ENCODE data around the gene TRABD2B.

Gene TRABD2B

DNA sequence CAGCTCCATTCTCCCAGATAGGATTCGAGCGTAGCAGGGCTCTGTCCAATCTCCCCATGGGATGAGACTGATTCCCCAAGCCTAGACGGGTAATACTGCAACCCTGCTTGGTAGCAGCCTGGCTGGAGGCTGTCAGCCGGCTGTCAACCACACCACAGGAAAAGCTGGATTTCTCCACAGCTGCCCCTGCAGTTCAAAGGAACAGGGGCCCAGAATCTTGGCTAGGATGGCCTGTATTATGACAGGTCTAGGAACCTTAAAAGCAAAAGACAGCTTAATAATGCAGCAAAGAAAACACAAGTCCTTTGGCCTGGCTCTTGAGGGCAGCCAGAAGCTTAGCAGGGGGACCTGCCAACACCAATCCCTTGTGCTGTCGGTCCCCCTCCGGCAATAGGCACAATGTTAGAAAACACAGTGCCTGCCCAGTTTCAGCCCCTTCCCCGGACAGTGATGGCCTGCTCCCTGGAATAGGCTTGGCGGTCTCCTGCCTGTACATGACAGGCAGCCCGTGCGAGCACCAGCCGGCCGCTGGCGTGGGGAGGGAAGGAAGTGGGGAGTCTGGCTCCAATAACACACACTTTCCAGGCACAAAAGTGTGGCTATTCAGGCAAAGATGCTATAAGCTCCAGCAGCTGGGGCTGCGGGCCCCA lies 90.5 kb downstream of the TRABD2B start:
- H2BK5ac ChIP-seq (ENCODE audit: low read length): no peak overlapping the region
- H3K36me3 ChIP-seq (replicated peaks in 1 of 2; ENCODE audit: control insufficient read depth in 2 of 2, insufficient read depth in 2 of 2, low read length in 2 of 2): no peaks in the 10 kb centered on the region
- no peak overlapping the region for H3K23ac ChIP-seq (ENCODE audit: low read depth, low read length, poor library complexity)
- DNase-seq (ENCODE audit: low spot score): no peak
- no peak overlapping the region for H4K8ac ChIP-seq (ENCODE audit: low read depth, low read length)
- H3K27ac ChIP-seq (replicated peaks; ENCODE audit: low read length): no peak overlapping the region
- no peak overlapping the region for H2AK5ac ChIP-seq (ENCODE audit: low read depth, low read length)
- H3K9ac ChIP-seq (ENCODE audit: low read depth, low read length, poor library complexity): no peak overlapping the region
- H3K14ac ChIP-seq (ENCODE audit: low read length): peak overlapping the region; percentile 73
- peak overlapping the region; percentile 67 for H3K18ac ChIP-seq (ENCODE audit: low read length)
- H2BK12ac ChIP-seq (ENCODE audit: low read length): no peak overlapping the region
- no peak overlapping the region for H2BK15ac ChIP-seq (ENCODE audit: low read length)
- H3K79me1 ChIP-seq (ENCODE audit: low read depth, low read length): no peaks in the 10 kb centered on the region
- no peak overlapping the region for H3K4me3 ChIP-seq (ENCODE audit: low read length in 2 of 2)
- H3K4me1 ChIP-seq (ENCODE audit: control insufficient read depth in 2 of 2, insufficient read depth in 1 of 2, low read depth in 1 of 2, low read length in 2 of 2): peaks cover 0 to 9% of the 10 kb centered on the region in 2 donors
- no CpG with 5 or more reads among the region's 14 CpGs for WGBS, 2 donors (ENCODE audit: extremely low coverage in 2 of 2, insufficient read length in 2 of 2, insufficient replicate concordance in 1 of 2)
- H3K4me2 ChIP-seq (ENCODE audit: insufficient read depth, low read length, poor library complexity, severe bottlenecking): no peak overlapping the region
- no peak overlapping the region for H2BK120ac ChIP-seq (ENCODE audit: low read depth, low read length)
- H3K27me3 ChIP-seq (ENCODE audit: control insufficient read depth in 3 of 3, insufficient read depth in 3 of 3, low read depth in 1 of 3, low read length in 3 of 3): peaks cover 0 to 33% (median 0%) of the 10 kb centered on the region in 3 experiments
- no peak overlapping the region for H2AFZ ChIP-seq (ENCODE audit: low read length)
- H3K9me3 ChIP-seq (replicated peaks in 1 of 2; ENCODE audit: control insufficient read depth in 2 of 2, insufficient read depth in 1 of 2, low read depth in 1 of 2, low read length in 2 of 2): no peaks in the 10 kb centered on the region
- no peak overlapping the region for H3K4ac ChIP-seq (ENCODE audit: low read length)
- no peak overlapping the region for H4K91ac ChIP-seq (ENCODE audit: low read depth, low read length, poor library complexity)

DNA sequence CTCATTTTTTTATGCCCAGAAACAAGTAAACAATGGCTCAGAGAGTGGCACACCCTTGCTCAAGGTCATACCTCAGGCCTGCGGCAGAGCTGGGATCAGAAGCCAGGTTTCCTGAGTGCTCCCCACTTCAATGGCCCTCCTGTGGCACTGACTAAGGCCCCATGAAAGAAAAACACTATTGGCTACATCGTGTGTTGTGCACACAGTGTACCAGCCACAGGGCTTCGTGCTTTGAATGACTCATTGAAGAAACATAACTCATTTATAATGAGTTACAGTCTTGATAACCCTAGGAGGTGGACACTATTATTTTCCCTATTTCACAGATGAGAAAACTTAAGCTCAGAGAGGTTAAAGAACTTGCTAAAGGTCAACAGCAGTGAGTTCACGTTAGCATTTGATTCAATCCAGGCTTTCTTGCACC lies 91.2 kb downstream of the TRABD2B start:
- Histone ChIP-seq H2BK12ac (ENCODE audit: low read length) (no peak overlapping the region), H3K23ac (ENCODE audit: low read depth, low read length, poor library complexity) (no peak overlapping the region), H3K27me3 (ENCODE audit: control insufficient read depth in 3 of 3, insufficient read depth in 3 of 3, low read depth in 1 of 3, low read length in 3 of 3) (peaks cover 0 to 33% (median 0%) of the 10 kb centered on the region in 3 experiments), H4K91ac (ENCODE audit: low read depth, low read length, poor library complexity) (no peak overlapping the region), H2AK5ac (ENCODE audit: low read depth, low read length) (no peak overlapping the region), H3K9ac (ENCODE audit: low read depth, low read length, poor library complexity) (no peak overlapping the region), H2AFZ (ENCODE audit: low read length) (no peak overlapping the region), H2BK120ac (ENCODE audit: low read depth, low read length) (no peak overlapping the region), H3K14ac (ENCODE audit: low read length) (no peak overlapping the region), H3K4ac (ENCODE audit: low read length) (no peak overlapping the region), H3K79me1 (ENCODE audit: low read depth, low read length) (no peaks in the 10 kb centered on the region), H3K4me2 (ENCODE audit: insufficient read depth, low read length, poor library complexity, severe bottlenecking) (no peak overlapping the region), H3K9me3 (replicated peaks in 1 of 2; ENCODE audit: control insufficient read depth in 2 of 2, insufficient read depth in 1 of 2, low read depth in 1 of 2, low read length in 2 of 2) (no peaks in the 10 kb centered on the region), H3K4me3 (ENCODE audit: low read length in 2 of 2) (no peak overlapping the region), H2BK15ac (ENCODE audit: low read length) (no peak overlapping the region), H3K27ac (replicated peaks; ENCODE audit: low read length) (no peak overlapping the region), H3K18ac (ENCODE audit: low read length) (no peak overlapping the region), H2BK5ac (ENCODE audit: low read length) (no peak overlapping the region), H3K4me1 (ENCODE audit: control insufficient read depth in 2 of 2, insufficient read depth in 1 of 2, low read depth in 1 of 2, low read length in 2 of 2) (peaks cover 0 to 5% of the 10 kb centered on the region in 2 donors), H4K8ac (ENCODE audit: low read depth, low read length) (no peak overlapping the region), H3K36me3 (replicated peaks in 1 of 2; ENCODE audit: control insufficient read depth in 2 of 2, insufficient read depth in 2 of 2, low read length in 2 of 2) (no peaks in the 10 kb centered on the region)
- WGBS, 2 donors (ENCODE audit: extremely low coverage in 2 of 2, insufficient read length in 2 of 2, insufficient replicate concordance in 1 of 2): no CpG with 5 or more reads among the region's 4 CpGs
- no peak for DNase-seq (ENCODE audit: low spot score)

DNA sequence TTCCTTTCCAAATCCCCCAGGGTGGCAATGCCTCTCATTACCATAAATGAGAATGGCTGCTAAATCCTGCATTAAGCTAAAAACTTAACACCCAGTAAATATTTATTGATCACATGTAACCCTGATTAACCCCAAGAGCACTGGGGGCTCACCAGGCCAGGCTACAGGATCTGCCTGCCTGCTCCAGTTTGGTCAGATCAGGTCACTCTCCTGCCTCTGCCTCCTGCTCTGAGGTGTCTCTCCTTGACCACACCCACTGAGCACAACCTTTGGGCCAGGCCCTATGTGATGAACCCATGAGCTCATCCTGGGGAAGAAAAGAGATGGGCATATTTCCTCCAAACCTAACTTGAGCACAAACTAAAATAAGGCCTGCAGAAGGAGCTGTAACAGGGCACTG lies 93.5 kb downstream of the TRABD2B start:
- no peak overlapping the region for H2AFZ ChIP-seq (ENCODE audit: low read length)
- no peak overlapping the region for H3K14ac ChIP-seq (ENCODE audit: low read length)
- H3K4me3 ChIP-seq (ENCODE audit: low read length in 2 of 2): no peak overlapping the region
- H3K9ac ChIP-seq (ENCODE audit: low read depth, low read length, poor library complexity): no peak overlapping the region
- no peak overlapping the region for H4K8ac ChIP-seq (ENCODE audit: low read depth, low read length)
- H2BK15ac ChIP-seq (ENCODE audit: low read length): no peak overlapping the region
- H3K9me3 ChIP-seq (replicated peaks in 1 of 2; ENCODE audit: control insufficient read depth in 2 of 2, insufficient read depth in 1 of 2, low read depth in 1 of 2, low read length in 2 of 2): no peaks in the 10 kb centered on the region
- H3K4me2 ChIP-seq (ENCODE audit: insufficient read depth, low read length, poor library complexity, severe bottlenecking): no peak overlapping the region
- no peak overlapping the region for H2AK5ac ChIP-seq (ENCODE audit: low read depth, low read length)
- H2BK120ac ChIP-seq (ENCODE audit: low read depth, low read length): no peak overlapping the region
- no peak overlapping the region for H4K91ac ChIP-seq (ENCODE audit: low read depth, low read length, poor library complexity)
- no peaks in the 10 kb centered on the region for H3K79me1 ChIP-seq (ENCODE audit: low read depth, low read length)
- peaks cover 0 to 33% (median 0%) of the 10 kb centered on the region in 3 experiments for H3K27me3 ChIP-seq (ENCODE audit: control insufficient read depth in 3 of 3, insufficient read depth in 3 of 3, low read depth in 1 of 3, low read length in 3 of 3)
- no peaks in the 10 kb centered on the region for H3K36me3 ChIP-seq (replicated peaks in 1 of 2; ENCODE audit: control insufficient read depth in 2 of 2, insufficient read depth in 2 of 2, low read length in 2 of 2)
- H3K4me1 ChIP-seq (ENCODE audit: control insufficient read depth in 2 of 2, insufficient read depth in 1 of 2, low read depth in 1 of 2, low read length in 2 of 2): peaks cover 0 to 4% of the 10 kb centered on the region in 2 donors
- no peak overlapping the region for H2BK12ac ChIP-seq (ENCODE audit: low read length)
- H3K23ac ChIP-seq (ENCODE audit: low read depth, low read length, poor library complexity): no peak overlapping the region
- DNase-seq (ENCODE audit: low spot score): no peak
- no peak overlapping the region for H3K27ac ChIP-seq (replicated peaks; ENCODE audit: low read length)
- H3K4ac ChIP-seq (ENCODE audit: low read length): no peak overlapping the region
- no peak overlapping the region for H3K18ac ChIP-seq (ENCODE audit: low read length)
- no peak overlapping the region for H2BK5ac ChIP-seq (ENCODE audit: low read length)

DNA sequence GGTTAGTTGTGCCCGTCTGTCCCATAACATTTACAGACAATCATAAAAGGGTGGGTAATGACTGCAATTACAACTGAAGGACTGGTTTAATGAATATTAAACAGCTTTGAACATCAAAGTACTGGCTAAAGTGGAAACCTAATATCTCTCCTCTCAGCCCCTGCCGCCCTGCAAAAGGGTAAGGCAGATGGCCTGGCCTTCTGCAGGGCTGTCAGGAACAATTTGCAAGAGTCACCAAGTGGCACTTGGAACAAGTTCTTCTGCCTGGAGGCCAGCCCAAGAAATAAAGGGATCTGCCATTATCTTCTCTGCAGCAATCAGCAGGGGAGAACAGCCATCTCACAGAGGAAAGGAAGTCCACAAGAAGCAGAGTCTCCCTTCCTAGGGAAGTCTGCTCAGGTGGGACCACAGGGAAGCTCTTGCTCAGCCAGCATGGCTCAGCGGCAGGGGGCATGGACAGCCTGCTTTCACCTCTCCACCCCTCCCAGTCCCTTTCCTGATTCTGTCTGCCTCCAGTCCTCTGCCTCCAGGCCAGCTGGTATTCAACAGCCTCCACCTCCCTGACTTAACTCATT lies 96.1 kb downstream of the TRABD2B start:
- H3K36me3 ChIP-seq (replicated peaks in 1 of 2; ENCODE audit: control insufficient read depth in 2 of 2, insufficient read depth in 2 of 2, low read length in 2 of 2): no peaks in the 10 kb centered on the region
- no peak overlapping the region for H2AFZ ChIP-seq (ENCODE audit: low read length)
- no CpG with 5 or more reads among the region's 3 CpGs for WGBS, 2 donors (ENCODE audit: extremely low coverage in 2 of 2, insufficient read length in 2 of 2, insufficient replicate concordance in 1 of 2)
- H4K91ac ChIP-seq (ENCODE audit: low read depth, low read length, poor library complexity): no peak overlapping the region
- H2BK12ac ChIP-seq (ENCODE audit: low read length): no peak overlapping the region
- no peak overlapping the region for H2BK5ac ChIP-seq (ENCODE audit: low read length)
- H3K27ac ChIP-seq (replicated peaks; ENCODE audit: low read length): no peak overlapping the region
- no peak overlapping the region for H2BK120ac ChIP-seq (ENCODE audit: low read depth, low read length)
- H3K79me1 ChIP-seq (ENCODE audit: low read depth, low read length): no peaks in the 10 kb centered on the region
- peaks cover 0 to 11% (median 0%) of the 10 kb centered on the region in 3 experiments for H3K27me3 ChIP-seq (ENCODE audit: control insufficient read depth in 3 of 3, insufficient read depth in 3 of 3, low read depth in 1 of 3, low read length in 3 of 3)
- no peak overlapping the region for H3K14ac ChIP-seq (ENCODE audit: low read length)
- H3K9me3 ChIP-seq (replicated peaks in 1 of 2; ENCODE audit: control insufficient read depth in 2 of 2, insufficient read depth in 1 of 2, low read depth in 1 of 2, low read length in 2 of 2): no peaks in the 10 kb centered on the region
- no peak overlapping the region for H3K23ac ChIP-seq (ENCODE audit: low read depth, low read length, poor library complexity)
- no peak overlapping the region for H2BK15ac ChIP-seq (ENCODE audit: low read length)
- no peak for DNase-seq (ENCODE audit: low spot score)
- no peak overlapping the region for H3K4me3 ChIP-seq (ENCODE audit: low read length in 2 of 2)
- no peak overlapping the region for H3K4me2 ChIP-seq (ENCODE audit: insufficient read depth, low read length, poor library complexity, severe bottlenecking)
- H4K8ac ChIP-seq (ENCODE audit: low read depth, low read length): no peak overlapping the region
- H3K9ac ChIP-seq (ENCODE audit: low read depth, low read length, poor library complexity): no peak overlapping the region
- no peak overlapping the region for H3K18ac ChIP-seq (ENCODE audit: low read length)
- no peak overlapping the region for H3K4ac ChIP-seq (ENCODE audit: low read length)
- peaks cover 0 to 5% of the 10 kb centered on the region in 2 donors for H3K4me1 ChIP-seq (ENCODE audit: control insufficient read depth in 2 of 2, insufficient read depth in 1 of 2, low read depth in 1 of 2, low read length in 2 of 2)
- peak overlapping the region; percentile 9 for H2AK5ac ChIP-seq (ENCODE audit: low read depth, low read length)

Measured in neuronal stem cell (in vitro differentiated cells).